CD4-positive, alpha-beta T cell treated with Interleukin-12 subunit alpha and Interleukin-12 subunit beta, for 1 hour (primary cell): ENCODE results near the gene LOX.

Source experiments
- DNase-seq: peaks from one replicate; pipeline ENCODE4 v3.0.0-alpha.2; 2020

The LOX gene, protein sequence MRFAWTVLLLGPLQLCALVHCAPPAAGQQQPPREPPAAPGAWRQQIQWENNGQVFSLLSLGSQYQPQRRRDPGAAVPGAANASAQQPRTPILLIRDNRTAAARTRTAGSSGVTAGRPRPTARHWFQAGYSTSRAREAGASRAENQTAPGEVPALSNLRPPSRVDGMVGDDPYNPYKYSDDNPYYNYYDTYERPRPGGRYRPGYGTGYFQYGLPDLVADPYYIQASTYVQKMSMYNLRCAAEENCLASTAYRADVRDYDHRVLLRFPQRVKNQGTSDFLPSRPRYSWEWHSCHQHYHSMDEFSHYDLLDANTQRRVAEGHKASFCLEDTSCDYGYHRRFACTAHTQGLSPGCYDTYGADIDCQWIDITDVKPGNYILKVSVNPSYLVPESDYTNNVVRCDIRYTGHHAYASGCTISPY

DNA sequence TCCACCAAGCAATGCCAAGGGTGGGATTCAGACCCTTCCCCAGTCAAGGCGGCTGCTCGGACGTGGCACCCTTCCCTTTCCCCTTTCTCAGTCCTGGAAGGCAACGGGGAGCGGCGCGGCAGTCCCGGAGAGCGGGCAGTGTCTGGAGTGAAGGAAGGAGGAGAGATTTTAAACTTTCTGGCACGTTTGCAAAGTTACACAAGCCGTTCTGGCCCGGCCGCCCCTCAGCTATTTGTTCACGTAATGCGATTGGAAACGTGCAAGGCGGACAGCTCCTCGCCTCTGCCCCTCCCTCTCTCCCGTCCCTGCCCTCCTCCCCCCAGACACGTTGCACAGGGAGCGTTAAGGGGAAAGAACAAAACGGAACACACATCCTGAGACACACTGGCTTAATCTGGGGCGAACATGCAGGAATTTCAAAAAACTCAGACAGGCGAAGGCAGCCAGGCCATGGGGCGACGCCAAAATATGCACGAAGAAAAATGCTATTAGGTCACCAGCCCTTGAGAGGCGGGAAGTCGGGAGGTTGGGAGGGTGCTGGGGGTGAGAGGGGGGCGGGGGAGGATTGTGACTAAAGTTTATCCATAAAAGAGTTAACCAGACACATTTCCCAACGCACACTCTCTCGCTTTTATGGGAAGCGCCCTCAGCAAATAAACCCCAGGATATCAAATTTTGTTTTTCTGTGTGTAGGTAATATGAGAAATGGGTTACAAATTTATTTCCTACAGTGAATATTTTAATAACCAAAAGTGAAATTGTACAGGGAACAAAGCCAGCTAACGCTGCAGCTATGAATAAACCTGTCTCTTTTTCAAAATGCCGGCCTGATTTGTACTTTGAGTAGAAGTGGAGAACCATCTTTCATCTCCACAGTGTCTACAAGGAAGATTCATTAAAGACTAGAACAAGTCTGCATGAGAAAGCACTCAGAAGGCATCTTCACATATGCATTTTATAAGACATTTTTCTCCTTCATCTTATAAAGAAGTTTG is at the start of gene LOX:
Gene LOX, minus strand, starts transcription at position 144 of the 995 bp plus-strand sequence. CDS start 274 bp downstream, outside the sequence.
- no peak for DNase-seq

DNA sequence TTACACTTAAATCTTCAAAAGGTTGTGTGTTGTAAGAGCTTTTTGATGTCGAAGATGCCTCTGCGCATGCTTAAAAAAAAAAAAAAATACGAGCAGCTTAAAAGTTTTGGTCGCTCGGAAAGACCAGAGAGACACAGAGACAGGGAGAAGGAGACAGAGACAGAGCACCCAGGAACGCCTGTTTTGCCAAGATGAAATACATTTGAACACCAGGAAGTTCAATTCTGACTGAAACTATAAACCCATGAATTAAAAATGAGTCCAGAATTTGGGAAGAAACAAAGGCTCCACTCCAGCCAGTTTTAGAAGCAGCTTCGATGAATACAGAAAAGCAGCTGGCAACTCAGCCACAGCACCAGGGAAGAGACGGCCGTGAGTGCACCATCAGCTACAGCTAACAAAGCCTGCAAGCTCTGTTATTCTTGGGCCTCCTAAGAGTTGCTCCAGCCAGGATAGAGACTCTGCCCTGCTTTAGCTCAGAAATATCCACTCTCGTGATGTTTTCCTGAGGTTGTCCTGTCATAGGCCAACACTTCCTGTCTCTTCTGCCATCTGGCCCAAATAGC is 48.8 kb upstream of the LOX start:
- DNase-seq: no peak

DNA sequence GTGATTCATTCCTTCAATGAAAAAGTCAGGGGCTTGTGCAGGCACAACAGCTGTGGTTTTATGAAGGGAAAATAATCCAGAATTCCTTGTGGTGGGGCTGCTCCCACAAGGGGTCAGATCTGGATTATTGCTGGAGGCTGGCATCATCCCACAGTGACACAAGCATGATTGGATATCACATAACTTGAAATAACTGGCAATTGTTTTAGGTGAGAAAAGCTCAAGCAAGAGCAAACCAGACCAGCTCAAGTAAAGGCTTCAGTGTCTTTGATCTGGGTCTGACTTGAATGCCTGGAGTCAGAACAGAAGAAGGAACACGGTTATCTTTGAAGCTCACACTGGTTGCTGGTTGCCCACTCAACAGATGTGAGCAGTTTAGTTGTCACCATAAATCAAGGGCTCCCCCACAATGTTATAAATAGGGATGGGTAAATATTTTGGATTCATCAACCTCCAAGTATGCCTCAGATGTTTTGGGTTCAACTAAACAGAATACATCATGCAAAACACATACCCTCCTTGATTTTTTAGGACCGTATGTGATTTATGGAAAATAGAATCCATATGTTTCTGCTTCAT is 48.2 kb upstream of the LOX start:
- no peak for DNase-seq

DNA sequence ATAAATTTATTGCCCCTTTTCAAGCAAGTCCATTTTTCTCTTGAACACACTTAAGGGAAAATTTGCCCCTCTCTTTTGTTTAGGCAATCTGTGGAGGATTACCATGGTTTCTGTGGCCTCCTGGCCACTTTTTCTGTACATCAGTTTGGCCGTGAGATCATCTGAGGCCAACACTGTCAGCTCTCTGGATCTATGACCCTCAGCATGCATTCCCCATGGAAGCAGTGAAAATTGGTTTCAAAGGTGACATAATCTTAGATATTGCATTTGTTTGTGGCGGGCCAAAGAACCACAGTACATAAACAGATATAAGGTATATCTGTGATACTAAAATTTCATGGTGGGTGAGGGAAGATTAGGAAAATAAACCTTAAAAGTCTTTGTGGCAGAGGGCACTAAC is 46.7 kb upstream of the LOX start:
- DNase-seq: no peak

DNA sequence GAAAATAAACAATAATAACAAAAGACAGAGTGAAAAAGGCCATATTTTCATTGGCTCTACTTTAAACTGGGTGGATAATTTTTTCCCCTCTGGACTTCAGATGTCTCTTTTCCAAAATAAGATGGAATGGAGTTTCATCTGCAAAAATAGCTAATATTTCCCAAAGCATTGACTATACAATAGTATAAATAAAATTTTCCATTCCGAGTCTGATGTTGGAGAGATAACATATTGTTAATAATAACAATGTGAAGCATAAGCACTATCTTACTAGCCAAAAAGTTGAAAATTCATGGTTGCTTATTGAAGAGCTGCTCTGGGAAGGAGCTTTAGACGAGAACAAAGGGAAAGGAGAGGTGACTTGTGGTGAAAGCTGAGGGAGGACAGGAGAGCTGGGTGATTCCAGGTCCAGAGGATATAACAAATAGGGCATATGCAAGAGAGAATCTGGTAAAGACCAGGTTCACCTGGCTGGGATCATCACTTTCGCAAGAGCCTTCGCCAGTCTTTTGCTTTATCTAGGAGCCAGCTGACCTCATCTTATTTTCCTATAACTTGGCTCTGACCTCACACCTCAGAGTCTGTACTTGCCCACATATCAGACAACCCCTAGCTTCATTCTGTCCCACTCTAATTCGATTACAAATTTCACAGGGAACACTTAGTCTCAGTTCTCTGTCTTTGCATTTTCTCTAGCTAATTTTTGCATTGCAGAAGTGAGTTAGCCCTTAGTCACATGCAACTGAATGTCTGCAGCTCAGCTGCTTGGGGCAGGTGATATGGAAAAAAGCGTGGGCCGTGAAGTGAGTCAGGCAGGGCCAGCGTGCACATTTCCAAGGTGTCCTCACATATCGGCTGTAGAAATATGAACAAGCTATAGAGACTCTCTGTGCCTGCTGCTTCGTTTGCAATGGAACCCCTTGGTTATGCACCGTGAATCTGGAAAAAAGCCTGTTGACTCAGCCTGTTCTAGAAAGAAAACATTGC is 43.7 kb upstream of the LOX start:
- DNase-seq: no peak

DNA sequence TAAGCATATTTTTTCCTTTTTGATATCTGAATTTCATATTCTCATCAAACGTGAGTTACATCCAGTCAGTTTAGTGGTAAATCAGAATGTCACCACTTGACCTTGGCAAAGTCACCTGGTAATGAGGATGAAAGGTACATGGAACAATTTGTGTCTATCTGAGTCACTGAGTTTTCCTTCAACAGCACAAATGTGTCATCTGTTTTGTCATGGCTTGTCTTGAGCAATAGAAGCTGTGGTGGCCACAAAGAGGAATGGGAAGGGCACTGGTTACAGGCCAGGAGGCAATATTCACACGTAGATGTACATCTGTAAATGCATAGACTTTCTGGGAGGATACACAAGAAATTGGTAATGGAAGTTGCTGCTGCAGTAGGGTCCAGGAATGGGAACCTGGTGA is 42.9 kb upstream of the LOX start:
- DNase-seq: no peak

DNA sequence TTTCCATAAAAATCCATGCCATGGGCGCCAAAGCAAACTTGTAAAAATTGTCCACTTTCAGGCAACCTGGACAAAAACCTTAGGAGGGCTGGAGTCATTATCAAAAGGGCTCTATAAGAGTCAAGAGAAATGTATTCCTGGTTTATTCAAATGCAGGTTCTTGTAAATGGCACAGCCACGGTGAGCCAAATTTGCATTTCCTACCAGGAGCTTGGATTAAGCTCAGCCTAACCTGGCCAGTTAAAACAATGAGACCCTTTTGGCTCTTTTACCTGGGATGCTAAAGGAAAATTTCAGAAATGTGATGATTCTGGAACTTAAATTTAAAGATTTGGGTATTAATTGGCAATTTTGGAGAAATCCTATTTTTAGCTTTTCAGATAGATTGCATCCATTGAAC is 42.4 kb upstream of the LOX start:
- no peak for DNase-seq

DNA sequence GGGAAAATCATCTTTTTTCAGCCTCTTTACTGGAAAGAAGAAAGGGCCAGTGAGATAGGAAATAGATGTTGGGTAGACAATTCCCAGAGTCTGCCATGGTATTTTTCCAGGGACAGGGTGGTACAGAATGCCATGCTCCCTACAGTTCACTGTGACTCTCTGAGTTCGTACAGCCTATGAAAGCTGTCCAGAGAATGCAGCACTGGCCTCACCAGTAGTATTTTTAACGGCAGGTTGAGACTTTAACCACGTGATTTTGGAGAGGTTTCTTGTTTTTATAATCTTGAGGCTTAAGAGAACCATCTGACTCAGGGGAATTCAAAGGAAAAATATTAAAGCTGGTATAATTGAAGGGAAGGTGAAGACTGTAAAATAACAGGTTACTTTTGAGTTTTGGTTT is 41.1 kb upstream of the LOX start:
- no peak for DNase-seq

DNA sequence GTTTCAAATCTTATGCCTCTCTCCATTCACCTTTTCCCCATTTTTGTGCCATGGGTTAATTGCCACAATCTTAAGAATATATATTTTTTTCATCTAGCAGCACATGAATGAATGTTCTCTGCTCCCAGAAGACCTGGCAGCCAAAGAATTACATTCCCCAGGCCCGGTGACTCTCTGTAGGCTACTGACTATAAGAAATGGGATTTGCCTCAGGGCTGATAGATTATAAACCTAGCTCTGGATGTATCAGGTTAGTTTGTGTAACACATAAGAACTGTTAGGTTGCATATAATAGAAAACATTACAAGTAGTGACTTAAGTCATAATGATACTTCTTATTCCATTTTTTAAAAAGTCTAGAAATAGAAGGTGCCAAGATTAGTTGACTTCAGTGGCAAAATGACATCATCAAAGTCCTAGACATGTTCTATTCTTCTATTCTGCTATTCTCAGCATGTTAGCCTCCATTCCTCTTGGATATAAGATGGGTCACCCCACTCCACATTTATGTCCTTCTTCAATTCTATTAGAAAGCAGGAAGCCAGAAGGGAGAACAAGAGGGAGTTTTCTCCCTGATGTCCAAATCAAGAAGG is 40.4 kb upstream of the LOX start:
- no peak for DNase-seq

DNA sequence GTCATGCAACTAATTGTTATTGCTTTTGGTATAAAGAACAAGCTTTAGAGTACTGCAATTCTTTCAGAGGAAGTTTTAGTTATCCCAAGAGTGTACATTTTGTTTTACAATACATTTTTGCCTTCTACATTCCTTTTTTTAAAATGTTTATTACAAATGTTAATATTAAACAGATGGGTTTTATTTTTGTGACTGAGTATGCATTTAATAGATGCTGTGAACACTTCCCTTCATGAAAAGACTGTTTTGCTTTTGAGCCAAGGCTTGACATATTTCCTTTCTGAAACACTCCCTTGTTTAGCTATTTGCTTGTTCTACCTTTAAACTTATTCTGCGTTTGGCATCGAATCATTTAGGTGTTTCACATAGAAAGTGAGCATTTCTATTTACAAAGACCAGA is 36.4 kb upstream of the LOX start:
- no peak for DNase-seq

DNA sequence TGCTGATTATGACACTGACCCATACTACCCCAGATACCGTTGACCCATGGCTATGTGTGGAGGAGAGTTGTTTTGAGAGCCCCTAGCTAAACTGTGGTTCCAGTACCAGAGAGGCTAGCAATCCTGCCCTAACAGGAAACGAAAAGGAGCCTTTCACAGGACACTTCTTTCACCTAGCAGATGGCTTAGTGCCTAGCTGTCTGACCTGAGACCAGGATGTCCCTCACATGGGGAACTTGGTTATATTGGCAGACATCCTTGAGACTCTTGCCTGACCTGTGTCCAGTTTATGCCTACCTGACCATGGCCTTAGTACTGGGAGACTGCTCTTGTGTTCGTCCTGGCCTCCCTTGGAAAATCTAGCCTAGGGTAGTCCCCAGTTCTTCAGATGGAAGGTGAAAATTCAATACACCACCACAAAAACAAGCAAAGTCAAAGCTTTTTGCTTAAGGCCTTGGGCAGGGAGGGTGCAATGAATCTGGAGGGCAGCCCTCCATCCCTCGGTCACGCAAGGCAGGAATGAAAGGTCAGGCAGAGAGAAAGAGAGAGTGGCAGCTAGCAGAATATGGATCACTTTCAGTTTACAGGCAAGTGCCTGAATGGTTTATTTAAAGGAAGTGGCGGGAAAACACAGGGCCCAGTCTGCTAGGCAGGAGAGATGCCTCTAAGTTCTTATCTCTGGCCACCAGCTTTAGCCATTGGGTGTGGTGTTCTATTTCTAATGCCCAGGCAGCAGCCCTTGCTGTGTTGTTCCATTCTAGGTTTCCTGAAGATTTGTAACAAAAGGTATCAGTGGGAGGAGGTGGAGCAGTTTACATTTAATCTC is 34.9 kb upstream of the LOX start:
- DNase-seq: no peak

DNA sequence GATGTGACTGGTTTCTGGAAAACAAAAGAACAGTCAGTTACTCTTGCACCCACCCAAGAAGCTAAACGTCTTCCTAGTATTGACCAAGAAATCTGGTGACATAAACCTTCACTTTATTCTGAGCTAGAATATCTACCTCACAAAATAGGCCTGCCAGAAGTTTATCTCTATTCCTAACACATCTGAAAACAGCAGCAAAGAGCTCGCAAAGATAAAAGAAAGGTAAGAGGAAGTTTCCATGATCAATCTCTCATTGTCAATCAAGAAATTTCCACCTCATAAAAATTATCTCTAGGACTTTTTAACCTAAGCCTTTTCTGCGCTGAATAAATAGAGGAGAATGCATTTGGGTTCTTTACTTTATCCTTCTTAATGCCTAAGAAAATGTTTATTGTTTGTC is 34.0 kb upstream of the LOX start:
- DNase-seq: no peak

DNA sequence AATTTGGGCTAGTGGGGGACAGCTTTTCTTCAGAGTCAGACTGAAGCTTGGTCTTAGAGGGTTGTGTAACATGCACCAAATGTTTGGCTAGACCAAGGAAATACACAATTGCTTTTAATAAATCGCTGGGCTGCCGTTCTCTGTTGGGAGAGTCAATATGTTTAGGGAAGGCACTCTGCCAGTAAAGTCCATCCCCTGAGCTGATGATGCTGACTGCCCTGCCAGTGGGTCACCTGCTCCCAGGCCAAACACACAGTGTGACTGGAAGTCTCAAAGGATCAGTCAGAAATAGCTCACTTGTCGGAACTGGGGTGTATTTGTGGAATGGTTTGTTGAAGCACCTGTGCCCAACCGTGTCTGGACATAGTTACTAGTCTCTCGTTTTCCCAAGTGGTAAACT is 33.4 kb upstream of the LOX start:
- no peak for DNase-seq

DNA sequence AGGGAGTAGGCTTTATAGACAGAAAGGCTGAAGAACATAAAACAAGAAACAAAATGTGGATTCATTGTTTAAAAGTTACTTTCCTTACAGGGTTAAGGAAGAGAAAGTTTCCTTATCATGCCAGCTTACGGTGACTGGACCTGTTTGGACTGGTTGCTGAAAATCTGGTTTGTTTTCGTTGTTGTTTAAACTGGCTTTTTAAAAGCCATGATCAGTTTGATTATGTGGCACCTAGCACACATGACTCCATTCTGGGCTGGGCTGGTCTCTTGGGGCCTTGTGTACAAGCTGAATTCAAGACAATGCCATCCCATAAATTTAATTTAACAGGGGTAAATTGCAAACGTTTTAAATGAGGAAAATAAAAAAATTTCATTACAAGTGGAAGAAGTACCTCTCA is 32.9 kb upstream of the LOX start:
- DNase-seq: no peak

DNA sequence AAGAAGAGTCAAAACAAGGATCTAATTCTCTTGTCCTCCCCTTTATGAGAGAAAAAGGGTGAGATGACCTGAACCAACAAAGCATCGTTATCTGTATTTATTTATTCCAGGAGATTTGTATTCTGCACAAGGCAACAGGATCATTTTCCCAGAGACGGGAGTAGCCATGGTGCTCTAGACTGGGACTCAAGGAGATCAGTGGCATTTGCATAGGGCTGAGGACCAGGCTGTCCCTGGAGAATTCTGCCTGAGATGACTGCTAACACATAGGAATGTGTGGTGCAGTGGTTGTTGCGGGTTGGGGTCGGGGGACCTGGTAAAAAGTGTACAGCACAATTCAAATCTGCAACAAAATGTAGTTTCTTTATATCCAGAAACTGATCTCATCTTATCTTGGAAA is 29.0 kb upstream of the LOX start:
- no peak for DNase-seq

DNA sequence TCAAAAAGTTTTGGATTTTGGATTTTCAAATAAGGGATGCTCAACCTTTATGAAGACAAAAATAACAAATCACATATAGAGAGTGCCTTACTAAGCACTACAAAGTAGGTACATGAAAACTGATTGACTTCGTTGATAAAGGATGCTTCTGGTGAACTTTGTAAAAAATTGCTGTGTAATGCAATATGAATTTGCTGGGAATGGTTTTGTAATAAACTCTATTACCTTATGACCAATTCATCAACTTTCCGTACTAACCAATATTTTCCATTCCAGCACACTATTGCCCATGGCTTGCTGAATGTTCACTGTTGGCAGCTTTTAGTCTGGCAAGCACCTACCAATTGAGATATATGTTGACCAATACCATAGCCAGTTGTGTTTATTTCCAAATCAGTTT is 27.9 kb upstream of the LOX start:
- DNase-seq: no peak

DNA sequence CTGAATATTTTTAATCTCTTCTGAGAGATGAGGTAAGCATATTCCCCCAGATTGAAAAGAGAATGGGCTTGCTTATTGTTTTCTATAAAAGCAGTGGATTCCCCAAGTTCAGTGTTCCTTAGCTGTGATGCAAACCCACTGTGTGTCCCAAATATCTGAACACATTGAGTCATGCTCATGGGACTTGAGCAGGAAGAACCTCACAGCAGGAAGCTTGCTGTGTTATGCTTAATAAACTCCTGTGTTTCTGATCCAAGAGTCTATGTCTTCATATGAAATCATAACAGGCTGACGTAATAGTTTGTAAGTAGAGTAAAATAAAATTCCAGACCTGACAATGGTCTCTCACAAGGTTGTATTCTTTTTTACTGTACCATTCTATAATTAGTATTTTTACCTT is 24.8 kb upstream of the LOX start:
- DNase-seq: no peak

DNA sequence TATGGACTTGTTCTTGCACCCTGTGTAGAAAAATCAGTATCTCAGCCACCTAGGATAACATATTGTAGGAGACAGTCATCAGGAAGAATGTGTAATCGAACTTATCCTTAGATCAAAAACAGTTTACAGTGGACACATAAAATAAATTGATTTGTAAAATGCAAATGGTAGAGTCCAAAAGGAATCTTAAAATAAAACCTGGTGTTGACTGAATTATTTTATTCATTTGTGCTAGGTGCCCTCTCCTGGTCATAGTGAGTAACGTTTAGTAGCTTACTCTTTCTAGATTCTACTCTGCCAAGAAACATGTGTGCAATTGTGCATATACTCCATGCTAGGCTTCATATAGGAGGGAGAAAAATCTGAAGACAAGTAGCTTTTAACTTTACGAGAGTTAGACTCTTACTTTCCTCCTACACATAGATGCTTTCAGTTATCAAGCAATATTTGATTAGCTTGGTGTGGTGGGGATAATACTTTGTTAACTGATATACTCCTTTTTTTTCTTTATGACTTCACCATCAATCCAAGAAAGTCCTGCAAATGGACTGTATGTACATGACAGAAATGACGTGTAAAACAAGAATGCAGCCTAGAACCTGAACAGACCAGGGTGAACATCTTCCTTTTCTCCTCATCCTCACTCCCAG is 23.7 kb upstream of the LOX start:
- peak; percentile 17 for DNase-seq

DNA sequence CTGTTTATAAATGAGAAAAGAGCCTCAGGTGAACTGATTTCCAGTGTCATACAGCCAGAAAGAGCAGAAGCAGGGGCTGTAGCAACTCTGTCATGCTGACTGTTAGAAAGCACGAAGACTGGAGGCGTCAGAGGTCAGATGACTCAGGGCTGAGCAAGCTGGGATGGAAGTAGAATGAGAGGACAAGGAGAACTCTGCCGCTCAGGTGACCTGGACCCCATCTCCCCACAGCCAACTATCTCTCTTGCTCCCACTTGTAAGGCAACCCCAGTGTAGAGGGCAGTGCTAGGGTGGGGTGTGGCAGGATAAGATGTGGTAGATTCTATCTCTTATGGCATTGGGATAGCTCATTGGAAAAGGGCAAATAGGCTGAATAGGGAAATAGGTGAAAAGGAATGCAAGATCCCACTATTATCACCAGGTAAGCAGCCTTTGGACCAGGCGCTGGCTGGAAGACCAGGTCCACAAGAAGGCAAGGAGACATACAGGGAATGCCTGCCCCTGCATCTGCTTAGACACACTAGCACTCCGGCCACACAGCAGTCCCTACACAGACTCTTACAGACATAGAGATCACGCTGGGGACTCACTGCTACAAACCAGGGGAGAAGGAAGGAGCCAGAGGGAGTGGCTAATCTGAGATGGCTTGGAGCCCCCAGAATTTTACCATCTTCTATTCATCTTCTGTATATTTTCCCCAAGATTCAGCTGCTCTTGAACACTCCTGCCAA is 21.2 kb upstream of the LOX start:
- no peak for DNase-seq
